ENCODE data around the gene RNF227.

Gene RNF227

DNA sequence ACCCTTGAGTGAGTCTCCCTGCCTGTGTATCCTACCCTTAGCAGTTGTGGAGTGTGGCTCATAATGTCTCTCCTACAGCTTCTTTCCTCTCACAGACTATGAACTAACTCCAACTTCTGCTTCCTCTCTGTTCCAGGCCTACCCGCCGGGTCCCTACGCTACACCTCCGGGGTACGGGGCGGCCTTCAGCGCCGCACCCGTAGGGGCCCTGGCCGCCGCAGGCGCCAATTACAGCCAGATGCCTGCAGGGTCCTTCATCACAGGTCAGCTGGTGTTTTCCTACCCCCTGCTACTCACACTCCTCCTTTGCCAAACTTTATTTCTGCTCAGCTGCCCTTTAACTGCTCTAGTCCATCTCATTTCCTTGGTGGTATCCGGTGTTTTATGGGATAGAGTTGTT is 5.4 kb downstream of the RNF227 start:
- no peak for DNase-seq (ENCODE audit: low read depth, low spot score)
- in situ Hi-C loops (cut with HindIII; ENCODE audit: low sequenced_read_pairs): no loop called here
- no peak overlapping the region for H3K4me3 ChIP-seq (ENCODE audit: low read depth, low read length)
- TF ChIP-seq, protein P1, sequence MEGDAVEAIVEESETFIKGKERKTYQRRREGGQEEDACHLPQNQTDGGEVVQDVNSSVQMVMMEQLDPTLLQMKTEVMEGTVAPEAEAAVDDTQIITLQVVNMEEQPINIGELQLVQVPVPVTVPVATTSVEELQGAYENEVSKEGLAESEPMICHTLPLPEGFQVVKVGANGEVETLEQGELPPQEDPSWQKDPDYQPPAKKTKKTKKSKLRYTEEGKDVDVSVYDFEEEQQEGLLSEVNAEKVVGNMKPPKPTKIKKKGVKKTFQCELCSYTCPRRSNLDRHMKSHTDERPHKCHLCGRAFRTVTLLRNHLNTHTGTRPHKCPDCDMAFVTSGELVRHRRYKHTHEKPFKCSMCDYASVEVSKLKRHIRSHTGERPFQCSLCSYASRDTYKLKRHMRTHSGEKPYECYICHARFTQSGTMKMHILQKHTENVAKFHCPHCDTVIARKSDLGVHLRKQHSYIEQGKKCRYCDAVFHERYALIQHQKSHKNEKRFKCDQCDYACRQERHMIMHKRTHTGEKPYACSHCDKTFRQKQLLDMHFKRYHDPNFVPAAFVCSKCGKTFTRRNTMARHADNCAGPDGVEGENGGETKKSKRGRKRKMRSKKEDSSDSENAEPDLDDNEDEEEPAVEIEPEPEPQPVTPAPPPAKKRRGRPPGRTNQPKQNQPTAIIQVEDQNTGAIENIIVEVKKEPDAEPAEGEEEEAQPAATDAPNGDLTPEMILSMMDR (IDR thresholded peaks at IDR 0.05; ENCODE audit: low read depth, low read length): no peak

DNA sequence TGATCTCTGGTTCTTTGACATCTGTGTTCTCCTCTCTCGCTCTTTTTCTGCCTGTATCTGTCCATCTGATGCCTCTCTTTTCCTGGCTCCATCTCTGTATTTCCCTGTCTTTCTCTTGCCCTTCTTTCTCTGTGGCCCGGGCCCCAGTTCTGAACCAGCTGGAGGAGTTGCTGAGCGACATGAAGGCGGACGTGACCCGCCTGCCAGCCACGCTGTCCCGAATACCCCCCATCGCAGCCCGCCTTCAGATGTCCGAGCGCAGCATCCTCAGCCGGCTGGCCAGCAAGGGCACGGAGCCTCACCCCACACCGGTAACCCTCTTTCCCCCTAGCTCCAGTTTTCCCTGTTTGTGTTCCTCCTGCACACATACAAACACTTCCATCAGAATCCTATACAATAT is 5.8 kb downstream of the RNF227 start:
- no peak for DNase-seq (ENCODE audit: low read depth, low spot score)
- TF ChIP-seq, protein P1 (IDR thresholded peaks at IDR 0.05; ENCODE audit: low read depth, low read length): no peak
- in situ Hi-C loops (cut with HindIII; ENCODE audit: low sequenced_read_pairs): no loop called here
- H3K4me3 ChIP-seq (ENCODE audit: low read depth, low read length): no peak overlapping the region

DNA sequence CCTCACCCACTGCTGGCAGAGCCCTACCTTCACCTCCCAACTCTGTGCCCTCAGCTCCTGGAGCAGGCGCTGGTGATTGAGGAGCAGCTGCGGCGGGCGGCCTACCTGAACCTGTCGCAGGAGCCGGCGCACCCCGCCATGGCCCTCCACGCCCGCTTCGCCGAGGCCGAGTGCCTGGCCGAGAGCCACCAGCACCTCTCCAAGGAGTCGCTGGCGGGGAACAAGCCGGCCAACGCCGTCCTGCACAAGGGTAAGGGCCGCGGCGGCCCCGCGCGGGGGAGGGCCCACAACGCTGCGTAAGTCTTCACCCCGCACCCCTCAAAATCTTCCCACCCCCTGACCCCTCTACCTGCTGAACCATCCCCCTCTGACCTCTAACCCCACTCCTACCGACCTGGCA is 7.0 kb downstream of the RNF227 start:
- no peak overlapping the region for H3K4me3 ChIP-seq (ENCODE audit: low read depth, low read length)
- in situ Hi-C loops (cut with HindIII; ENCODE audit: low sequenced_read_pairs): no loop called here
- DNase-seq (ENCODE audit: low read depth, low spot score): no peak
- TF ChIP-seq, protein P1 (IDR thresholded peaks at IDR 0.05; ENCODE audit: low read depth, low read length): no peak

DNA sequence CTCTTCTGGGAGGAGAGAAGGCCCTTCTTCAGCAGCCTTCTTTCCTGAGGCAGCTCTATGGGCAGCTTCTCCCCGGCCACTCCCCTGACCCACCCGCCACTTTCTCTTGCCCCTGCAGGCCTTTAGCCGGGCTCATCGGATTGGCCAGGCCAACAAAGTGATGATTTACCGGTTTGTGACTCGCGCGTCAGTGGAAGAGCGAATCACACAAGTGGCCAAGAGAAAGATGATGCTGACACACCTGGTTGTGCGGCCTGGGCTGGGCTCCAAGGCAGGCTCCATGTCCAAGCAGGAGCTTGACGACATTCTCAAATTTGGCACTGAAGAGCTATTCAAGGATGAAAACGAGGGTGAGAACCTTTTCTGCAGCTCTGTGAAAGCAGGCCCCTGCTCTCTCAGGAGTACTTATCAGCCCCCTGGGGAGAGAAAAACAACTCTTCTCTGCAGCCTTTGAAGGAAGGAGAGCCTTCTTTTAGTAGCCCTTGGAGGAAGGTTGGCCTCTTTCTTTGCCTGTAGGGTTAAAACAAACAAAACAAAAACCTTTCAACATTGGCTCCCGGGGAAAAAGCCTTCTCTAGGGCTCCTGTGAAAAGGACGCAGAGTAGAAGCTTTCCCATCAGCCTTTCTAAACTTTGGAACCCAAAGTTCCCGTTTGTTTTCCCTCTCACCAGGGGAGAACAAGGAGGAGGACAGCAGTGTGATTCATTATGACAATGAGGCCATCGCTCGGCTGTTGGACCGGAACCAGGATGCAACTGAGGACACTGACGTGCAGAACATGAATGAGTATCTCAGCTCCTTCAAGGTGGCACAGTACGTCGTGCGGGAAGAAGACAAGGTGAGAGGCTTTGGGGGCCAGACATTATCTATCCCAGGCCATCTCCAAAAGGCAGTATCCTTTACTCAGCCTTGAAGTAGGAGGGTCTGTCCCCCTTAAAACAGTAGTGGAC is 12.7 kb downstream of the RNF227 start:
- H3K4me3 ChIP-seq (ENCODE audit: low read depth, low read length): no peak overlapping the region
- TF ChIP-seq, protein P1 (IDR thresholded peaks at IDR 0.05; ENCODE audit: low read depth, low read length): no peak
- peak; percentile 75 for DNase-seq (ENCODE audit: low read depth, low spot score)
- in situ Hi-C loops (cut with HindIII; ENCODE audit: low sequenced_read_pairs): no loop called here

DNA sequence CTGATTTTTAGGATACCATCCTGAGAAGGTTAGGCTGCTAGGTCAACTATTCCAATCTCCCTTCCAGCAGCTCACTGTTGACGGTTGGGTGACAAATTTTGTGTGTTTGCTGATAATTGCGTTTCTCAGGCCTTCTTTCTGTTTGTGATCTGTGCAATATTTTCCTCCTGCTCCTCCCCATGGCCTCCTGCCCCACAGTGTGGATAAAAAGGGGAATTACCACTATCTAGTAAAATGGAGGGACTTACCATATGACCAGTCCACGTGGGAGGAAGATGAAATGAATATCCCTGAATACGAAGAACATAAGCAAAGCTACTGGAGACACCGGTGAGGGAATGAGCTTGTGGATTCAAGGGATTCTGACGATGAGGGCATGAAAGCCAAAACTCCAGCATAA is 18.3 kb downstream of the RNF227 start:
- no peak overlapping the region for H3K4me3 ChIP-seq (ENCODE audit: low read depth, low read length)
- DNase-seq (ENCODE audit: low read depth, low spot score): peak; percentile 55
- in situ Hi-C loops (cut with HindIII; ENCODE audit: low sequenced_read_pairs): no loop called here
- TF ChIP-seq, protein P1 (IDR thresholded peaks at IDR 0.05; ENCODE audit: low read depth, low read length): peak; percentile 36

DNA sequence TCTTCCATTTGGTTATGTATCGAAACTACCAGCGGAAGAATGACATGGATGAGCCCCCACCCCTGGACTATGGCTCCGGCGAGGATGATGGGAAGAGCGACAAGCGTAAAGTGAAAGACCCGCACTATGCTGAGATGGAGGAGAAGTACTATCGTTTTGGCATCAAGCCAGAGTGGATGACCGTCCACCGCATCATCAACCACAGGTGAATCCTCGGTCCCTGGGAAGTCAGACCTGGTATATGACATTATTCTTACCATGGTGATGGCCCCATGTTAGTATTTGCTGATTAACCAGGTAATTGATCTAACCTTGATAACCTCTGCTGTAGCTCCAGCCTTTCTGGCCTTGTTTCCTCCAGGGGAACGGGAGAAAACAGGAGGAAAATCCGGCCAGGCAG is 19.0 kb downstream of the RNF227 start:
- H3K4me3 ChIP-seq (ENCODE audit: low read depth, low read length): no peak overlapping the region
- TF ChIP-seq, protein P1 (IDR thresholded peaks at IDR 0.05; ENCODE audit: low read depth, low read length): no peak
- in situ Hi-C loops (cut with HindIII; ENCODE audit: low sequenced_read_pairs): no loop called here
- DNase-seq (ENCODE audit: low read depth, low spot score): no peak
